ENCODE data around the gene PNPLA6.
"Not testable (repeated sequence)": the region's sequence is repeated elsewhere in the genome, so short reads cannot be mapped to it uniquely, and the experiment has no call there.

The PNPLA6 gene

GRCh38 chr19:7533925-7534480, 1.5 kb upstream of the PNPLA6 start:
- peak; percentile 81 for DNase-seq

DNA sequence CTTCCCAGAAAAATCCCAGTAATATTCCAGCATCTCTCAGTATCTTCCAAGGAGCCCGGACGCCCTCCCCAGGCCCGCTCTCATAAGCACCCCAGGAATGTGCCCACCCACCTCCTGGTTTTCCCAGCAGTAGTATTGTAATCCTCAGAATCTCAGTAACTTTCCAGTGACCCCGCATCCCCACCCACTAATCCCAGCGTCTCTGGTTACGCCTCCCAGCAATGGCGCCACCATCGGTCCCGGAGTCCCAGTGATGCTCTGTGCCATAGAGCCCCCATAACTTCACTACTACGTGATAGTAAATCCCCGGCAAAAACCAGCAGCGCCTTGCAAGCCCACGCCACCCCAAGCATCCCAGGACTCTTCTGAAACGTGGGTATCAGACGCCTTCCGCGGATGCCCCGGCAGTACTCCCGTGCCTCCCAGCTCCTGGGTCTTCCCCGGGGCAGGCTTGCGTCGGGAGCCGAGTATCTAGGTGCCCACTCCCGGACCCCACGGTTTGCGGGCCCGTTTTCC, 928 bp upstream of the PNPLA6 start:
- DNase-seq: peak; percentile 24

GRCh38 chr19:7535998-7536695, 630 bp downstream of the PNPLA6 start:
- DNase-seq: no peak

GRCh38 chr19:7538990-7539389, 3.5 kb downstream of the PNPLA6 start:
- DNase-seq: not testable (repeated sequence)

DNA sequence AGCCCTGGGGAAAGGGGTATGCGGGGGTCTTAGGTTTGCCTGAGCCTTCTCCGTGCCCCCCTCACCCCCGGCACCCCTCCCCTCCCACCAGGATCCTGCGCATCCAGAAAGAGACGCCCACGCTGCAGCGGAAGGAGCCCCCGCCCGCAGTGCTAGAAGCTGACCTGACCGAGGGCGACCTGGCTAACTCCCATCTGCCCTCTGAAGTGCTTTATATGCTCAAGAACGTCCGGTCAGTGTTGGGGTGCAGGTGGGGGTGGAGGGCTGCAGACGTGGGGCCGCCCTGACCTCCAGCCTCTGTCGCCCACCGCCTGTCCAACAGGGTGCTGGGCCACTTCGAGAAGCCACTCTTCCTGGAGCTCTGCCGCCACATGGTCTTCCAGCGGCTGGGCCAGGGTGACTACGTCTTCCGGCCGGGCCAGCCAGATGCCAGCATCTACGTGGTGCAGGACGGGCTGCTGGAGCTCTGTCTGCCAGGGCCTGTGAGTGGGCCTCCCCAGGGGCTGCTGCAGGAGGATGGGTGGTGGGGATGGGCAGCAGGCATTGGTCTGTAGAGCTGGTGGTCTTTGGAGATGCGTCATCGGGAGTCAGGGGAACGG, 4.4 kb downstream of the PNPLA6 start:
- DNase-seq: no peak

GRCh38 chr19:7540761-7541474, 5.4 kb downstream of the PNPLA6 start:
- DNase-seq: no peak

DNA sequence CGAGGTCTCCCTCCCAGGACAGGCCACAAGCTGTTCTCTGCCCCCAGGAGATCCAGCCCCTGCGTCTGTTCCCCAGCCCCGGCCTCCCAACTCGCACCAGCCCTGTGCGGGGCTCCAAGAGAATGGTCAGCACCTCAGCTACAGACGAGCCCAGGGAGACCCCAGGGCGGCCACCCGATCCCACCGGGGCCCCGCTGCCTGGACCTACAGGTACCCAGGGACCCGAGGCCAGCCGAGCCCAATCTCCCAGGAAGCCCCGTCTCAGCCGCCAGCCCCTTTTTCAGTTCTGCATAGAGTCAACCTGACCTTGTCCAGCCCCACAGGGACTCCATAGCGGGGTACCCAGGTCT, 5.9 kb downstream of the PNPLA6 start:
- no peak for DNase-seq

DNA sequence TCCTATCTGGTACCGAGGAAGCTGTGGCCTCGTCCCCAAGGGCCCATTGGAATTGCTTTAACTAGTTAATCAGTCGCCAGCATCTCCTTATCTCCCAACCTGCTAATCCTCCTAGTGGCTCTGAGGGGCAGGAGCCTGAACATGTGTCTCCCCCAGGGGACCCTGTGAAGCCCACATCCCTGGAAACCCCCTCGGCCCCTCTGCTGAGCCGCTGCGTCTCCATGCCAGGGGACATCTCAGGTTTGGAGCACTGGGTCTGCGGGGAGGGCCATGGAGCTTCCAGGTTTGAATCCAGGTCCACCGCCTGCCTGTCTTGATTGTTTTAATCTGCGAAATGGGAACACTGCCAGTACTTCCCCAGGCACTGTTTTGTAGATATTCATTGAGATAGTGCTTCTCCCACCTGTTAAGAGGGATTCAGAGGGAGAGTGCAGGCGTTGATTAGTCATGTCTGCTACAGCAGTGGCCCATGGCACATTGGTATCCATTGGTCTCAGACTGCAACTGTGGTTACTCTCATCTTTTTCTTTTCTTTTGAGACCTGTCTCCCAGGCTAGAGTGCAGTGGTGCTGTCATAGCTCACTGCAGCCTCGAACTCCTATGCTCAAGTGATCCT, 6.4 kb downstream of the PNPLA6 start:
- DNase-seq: no peak

DNA sequence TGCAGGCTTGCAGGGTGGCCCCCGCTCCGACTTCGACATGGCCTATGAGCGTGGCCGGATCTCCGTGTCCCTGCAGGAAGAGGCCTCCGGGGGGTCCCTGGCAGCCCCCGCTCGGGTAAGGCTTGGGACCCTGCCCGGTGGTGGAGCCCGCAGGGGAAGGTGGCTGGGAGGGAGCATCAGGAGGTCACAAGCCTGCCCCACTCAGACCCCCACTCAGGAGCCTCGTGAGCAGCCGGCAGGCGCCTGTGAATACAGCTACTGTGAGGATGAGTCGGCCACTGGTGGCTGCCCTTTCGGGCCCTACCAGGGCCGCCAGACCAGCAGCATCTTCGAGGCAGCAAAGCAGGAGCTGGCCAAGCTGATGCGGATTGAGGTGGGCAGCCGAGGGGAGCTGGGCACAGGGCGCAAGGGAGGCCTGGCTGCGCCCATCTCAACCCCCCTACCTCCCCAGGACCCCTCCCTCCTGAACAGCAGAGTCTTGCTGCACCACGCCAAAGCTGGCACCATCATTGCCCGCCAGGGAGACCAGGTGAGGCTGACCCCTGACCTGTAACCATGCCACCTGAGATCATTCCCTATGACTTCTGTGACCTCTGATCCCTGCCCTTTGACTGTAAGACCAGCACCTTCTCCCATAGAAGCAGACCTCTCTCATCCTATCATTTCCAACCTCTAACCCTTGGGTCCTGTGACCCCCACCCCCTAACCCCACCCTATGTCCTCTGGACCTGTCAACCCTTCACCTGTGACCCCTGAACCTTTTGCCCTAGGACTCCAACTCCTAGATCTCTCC, 7.2 kb downstream of the PNPLA6 start:
- no peak for DNase-seq

GRCh38 chr19:7544626-7545025, 9.1 kb downstream of the PNPLA6 start:
- no peak for DNase-seq

DNA sequence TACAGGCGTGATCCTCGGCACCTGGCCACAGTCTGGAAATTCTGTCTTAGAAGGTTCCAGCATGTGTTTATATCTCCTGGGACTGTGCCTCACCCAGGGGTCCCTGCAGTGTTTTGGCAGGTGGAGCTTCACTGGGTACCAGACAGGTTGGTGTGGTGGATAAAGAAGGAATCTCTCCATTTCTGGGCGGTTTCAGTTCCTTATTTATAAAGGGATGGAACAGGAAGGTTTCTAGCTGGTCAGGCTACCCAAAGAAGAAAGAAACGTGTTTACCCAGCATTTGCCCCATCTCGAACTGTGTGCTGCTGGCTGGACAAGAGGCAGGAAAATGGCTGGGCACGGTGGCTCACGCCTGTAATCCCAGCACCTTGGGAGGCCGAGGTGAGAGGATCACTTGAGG, 9.8 kb downstream of the PNPLA6 start:
- no peak for DNase-seq

DNA sequence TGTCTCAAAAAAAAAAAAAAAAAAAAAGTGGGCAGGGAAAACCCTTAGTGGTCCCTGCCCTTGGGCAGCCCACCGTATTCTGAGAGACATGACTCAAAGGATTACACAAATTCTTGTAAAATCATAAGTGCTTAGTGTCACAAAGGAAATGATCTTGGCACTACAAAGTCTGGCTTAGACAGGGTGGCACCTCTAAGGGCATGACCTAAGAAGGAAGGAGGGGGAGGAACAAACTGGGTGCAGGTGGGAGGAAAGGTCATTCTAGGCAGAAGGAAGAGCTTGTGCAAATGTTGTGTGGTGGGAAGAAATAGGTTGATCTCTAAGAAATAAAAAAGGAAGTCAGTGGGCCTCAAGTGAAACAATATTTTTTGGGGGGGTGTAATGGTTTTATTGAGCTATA, 10.4 kb downstream of the PNPLA6 start:
- DNase-seq: no peak

DNA sequence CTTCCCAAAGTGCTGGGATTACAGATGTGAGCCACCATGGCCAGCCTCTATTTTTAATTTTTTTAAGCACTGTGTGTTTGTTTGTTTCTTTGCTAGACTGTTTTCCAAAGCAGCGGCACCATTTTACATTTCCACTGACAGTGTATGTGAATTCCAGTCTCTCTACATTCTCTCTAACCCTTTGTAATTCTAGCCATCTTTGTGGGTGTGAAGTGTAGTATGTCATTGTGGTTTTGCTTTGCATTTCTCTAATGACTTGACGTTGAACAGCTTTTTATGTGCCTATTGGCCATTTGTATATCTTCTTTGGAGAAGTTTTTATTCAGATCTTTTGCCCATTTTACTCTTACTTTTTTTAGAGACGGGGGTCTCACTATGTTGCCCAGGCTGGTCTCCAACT, 11.6 kb downstream of the PNPLA6 start:
- DNase-seq: no peak

DNA sequence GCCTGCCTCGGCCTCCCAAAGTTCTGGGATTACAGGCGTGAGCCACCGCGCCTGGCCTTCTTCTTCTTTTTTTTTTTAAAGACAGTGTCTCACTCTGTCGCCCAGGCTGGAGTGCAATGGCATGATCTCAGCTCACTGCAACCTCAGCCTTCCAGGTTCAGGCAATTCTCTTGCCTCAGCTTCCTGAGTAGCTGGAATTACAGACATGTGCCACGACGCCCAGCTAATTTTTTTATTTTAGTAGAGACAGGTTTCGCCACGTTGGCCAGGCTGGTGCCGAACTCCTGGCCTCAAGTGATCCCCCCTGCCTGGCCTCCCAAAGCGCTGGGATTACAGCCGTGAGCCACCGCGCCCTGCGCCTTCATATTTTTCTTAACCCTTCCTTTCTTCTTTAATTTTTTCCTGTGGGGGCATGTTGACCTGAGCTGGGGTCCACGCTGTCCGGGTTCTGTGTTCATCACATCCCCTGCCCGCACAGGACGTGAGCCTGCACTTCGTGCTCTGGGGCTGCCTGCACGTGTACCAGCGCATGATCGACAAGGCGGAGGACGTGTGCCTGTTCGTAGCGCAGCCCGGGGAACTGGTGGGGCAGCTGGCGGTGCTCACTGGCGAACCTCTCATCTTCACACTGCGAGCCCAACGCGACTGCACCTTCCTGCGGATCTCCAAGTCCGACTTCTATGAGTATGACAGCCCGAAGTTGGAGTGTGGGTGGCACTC, 14.1 kb downstream of the PNPLA6 start:
- no peak for DNase-seq

DNA sequence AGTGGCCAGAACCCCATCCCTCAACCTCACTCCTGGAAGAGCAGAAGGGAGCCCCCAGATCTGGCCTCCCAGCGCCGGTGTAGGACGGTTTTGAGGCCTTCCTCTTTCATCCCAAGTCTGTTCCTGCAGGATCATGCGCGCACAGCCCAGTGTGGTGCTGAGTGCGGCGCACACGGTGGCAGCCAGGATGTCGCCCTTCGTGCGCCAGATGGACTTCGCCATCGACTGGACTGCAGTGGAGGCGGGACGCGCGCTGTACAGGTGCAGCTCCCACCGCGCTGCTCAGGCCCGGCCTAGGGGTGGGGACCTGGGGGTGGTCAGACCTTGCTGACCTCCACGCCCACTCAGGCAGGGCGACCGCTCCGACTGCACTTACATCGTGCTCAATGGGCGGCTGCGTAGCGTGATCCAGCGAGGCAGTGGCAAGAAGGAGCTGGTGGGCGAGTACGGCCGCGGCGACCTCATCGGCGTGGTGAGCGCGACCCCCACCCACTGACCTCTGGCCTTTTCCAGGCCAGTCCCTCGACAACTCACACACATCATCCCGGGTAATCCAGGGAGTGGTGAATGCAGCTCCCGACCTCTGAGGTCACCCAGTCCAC, 14.8 kb downstream of the PNPLA6 start:
- no peak for DNase-seq

DNA sequence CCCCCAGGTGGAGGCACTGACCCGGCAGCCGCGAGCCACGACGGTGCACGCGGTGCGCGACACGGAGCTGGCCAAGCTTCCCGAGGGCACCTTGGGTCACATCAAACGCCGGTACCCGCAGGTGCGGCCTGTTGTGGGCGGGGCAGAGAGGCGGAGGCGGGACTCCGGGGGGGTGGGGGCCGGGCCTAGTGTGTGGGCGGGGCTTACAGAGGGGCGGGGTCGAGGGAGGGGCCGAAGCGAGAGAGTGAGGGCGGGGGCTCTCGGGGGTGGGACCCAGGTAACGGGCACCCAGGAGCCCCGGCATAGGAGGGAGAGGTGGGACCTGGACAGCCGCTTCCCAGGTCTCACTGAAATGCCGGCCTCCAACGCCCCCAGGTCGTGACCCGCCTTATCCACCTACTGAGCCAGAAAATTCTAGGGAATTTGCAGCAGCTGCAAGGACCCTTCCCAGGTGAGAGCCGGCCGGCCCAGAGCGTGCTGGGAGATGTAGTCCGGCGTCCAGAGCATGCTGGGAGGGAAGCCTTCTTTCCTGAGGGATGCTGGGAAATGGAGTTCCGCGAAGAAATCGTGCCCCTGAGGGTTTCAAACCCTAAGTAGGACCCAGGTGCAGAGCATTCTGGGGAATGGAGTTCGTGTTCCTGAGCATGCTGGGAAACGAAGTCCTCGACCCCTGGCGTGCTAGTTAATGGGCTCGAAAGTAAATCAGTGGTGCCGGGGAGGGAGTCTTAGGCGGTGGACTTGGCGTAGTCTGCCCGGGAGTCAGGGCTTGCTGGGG, 15.7 kb downstream of the PNPLA6 start:
- peak; percentile 12 for DNase-seq

- DNase-seq: no peak
Observed at GRCh38 chr19:7552781-7553180, 17.3 kb downstream of the PNPLA6 start.

GRCh38 chr19:7554565-7554964, 19.0 kb downstream of the PNPLA6 start:
- no peak for DNase-seq

DNA sequence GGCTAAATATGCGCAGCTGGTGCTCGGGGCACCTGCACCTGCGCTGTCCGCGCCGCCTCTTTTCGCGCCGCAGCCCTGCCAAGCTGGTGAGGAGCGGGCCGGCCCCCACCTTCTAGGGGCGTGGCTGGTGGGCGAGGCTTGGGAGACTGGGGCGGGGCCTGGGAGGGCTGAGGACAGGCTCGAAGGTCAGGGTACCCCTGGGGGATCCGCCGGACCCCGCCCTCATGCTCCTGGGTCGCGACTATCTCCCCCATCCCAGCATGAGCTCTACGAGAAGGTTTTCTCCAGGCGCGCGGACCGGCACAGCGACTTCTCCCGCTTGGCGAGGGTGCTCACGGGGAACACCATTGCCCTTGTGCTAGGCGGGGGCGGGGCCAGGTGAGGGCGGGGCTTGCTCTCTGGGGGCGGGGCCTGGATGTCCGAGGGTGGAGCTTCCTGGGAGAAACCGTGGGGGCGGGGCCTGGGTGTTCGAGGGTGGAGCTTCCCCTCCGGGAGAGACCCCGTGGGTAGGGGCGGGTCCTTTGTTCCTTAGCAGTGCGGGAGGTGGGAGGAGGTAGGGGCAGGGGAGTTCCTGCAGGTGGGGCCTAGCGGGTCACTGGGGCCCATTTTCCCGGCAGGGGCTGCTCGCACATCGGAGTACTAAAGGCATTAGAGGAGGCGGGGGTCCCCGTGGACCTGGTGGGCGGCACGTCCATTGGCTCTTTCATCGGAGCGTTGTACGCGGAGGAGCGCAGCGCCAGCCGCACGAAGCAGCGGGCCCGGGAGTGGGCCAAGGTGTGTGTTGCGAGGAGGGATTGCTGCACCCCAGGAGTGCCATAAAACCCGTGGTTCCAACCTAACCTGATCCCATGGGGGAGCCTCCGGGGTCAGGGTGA, 19.7 kb downstream of the PNPLA6 start:
- DNase-seq: no peak

All from activated CD4-positive, alpha-beta T cell treated with anti-CD3 and anti-CD28 coated beads, Interleukin-2, amount 50 U/mL, for 1 hour (primary cell).